HS-27A (cell line): Measurements from ENCODE around the gene CXCL1.

Experiments
- DNase-seq: peaks from one replicate; pipeline ENCODE4 v3.0.0-alpha.2; 2012; ENCODE audit warnings: low read depth, missing footprints

The CXCL1 gene

DNA sequence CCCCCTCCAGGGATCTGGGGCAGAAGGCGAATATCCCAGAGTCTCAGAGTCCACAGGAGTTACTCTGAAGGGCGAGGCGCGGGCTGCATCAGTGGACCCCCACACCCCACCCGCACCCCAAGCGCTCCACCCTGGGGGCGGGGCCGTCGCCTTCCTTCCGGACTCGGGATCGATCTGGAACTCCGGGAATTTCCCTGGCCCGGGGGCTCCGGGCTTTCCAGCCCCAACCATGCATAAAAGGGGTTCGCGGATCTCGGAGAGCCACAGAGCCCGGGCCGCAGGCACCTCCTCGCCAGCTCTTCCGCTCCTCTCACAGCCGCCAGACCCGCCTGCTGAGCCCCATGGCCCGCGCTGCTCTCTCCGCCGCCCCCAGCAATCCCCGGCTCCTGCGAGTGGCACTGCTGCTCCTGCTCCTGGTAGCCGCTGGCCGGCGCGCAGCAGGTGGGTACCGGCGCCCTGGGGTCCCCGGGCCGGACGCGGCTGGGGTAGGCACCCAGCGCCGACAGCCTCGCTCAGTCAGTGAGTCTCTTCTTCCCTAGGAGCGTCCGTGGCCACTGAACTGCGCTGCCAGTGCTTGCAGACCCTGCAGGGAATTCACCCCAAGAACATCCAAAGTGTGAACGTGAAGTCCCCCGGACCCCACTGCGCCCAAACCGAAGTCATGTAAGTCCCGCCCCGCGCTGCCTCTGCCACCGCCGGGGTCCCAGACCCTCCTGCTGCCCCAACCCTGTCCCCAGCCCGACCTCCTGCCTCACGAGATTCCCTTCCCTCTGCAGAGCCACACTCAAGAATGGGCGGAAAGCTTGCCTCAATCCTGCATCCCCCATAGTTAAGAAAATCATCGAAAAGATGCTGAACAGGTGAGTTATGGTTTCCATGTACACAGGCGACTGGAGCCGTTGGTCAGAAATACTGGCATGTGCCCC lies at the start of gene CXCL1:
TSS of gene CXCL1 (plus strand) at position 264 of the 926 bp plus-strand sequence. CDS start at position 342, 78 bp downstream.
- DNase-seq = no peak

DNA sequence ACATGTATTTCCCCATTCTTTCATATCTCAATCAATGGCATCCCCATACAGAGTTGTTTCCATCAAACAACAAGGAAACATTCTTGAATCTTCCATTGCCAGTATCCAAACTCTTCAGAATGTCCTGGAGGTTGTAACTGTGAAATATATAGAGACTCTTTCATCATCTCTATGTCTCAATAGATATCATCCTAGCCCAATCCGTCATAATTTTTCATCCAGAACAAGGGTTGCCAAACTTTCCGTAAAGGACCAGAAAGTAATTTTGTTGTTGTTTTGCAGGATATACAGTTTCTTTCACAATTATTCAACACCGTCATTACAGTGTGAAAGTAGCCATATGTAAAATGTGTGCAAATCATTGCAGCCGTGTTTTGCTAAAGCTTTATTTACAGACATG lies 47.9 kb upstream of the CXCL1 start:
- DNase-seq = no peak

DNA sequence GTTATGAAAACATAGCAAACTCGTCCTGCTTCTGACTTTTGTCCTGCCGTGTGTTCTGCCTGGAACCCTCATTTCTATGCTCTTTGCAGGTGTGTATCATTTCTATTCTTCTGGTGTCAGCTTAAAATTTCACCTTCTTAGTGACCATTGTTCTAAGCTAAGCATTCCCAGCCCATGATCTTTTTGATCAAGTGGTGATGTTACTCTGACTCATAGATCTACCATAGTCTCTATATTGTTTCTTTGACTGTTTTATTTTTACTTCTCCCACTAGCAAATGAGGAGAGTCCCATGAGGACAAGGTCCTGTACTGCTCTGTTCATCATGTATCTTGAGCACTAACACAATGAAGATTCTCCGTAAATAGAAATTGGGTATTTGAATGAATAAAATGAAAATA lies 46.8 kb upstream of the CXCL1 start:
- DNase-seq = no peak

DNA sequence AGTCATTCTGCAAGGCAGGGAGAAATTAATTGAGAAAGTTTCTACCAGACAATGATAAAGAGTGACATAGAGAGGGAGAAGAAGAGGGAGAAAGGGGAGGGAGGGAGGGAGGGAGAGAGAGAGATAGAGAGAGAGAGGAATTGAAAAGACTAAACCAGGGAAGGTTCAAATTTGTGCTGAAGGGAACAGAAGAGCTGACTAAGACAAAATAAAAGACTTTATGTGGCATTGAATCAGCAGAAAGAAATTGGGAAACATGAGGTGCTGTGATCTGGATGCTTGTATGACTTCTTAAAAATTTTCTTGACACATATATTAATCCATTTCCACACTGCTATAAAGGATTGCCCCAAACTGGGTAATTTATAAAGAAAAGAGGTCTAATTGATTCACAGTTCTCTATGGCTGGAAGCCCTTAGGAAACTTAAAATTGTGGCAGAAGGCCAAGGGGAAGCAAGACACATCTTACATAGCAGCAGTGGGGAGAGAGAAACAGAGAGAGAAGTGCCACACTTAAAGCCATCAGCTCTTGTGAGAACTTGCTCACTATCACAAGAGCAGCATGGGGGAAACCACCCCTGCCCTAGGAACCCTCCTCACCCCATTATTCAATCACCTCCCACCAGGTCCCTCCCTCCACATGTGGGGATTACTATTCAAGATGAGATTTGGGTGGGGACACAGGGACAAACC lies 46.2 kb upstream of the CXCL1 start:
- DNase-seq = no peak

DNA sequence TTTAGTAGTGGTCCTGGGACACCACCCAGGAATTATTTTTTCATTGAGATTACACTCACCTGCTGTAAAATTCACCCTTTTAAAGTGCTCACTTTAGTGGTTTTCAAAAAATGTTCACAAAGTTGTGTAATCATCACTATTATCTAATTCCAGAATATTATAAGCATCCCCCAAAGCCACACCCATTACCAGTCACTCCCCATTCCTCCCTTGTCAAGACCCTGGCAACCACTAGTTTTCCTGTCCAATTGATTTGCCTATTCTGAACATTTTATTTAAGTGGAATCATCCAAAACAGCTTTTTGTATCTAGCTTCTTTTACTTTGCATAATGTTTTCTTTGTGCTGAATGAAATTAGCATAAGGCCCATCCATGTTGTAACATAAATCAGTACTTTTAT lies 45.4 kb upstream of the CXCL1 start:
- DNase-seq = no peak

DNA sequence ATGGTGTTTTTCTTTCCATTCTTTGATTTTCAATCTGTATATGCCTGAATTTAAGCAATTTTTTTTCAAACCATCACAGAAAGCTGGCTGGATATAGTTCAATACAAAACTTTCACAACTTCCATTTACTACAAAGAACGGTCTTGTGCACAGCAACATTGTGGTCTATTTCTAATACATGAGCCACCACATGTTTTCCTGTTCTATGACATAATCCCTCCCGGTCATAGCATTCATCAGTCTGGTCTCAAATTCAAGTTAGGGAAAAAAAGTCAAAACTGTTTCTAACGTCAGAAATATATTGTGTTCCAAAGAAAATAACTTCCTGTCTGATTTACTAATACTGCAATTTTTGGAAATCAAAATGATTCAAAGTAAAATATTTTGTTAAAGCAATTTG lies 40.2 kb upstream of the CXCL1 start:
- DNase-seq = no peak

DNA sequence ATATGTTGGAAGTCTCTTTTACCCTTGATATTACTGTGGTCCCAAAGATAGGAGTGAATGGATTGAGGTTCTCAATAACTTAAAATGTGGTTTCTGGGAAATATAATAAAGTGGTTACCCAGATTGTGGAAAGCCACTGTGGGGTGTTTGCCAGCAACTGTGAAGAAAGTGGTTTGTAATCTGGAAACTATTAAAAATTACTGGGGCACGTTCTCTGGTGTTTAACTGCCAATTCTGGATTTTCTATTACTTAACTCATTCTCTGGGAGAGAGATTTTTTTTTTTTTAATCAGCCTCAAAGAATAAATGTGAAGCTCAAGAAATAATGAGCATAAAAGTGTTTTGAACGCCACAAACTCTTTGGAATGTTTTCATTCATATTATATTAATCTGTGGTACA lies 37.6 kb upstream of the CXCL1 start:
- DNase-seq = no peak

DNA sequence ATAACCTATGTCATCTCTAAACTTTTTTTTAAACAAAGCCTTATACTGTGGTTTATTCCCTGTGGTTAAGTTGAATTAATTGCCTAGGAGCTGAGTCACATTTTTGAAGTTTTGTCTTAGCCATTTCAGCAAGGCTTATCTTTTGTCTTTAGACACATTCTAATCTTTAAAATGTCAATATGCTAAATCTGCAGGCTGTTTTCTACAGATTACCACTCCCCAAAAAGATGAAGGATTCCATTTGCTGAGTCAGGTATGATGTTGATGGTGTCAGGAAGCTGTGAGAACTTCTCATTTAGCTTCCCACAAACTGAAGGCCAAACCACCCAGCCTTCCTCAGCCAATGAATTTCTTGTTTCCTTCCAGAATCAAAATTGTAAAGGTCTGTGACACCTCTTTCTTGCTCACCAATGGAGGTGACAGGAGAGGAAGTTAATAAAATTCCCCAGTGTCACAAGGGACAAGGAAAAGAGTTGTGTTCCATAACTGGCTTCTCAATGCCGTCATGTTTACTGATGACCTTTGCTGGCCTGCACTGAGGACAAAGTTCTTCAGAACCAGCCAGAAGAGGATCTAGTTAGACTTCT lies 36.4 kb upstream of the CXCL1 start:
- DNase-seq = no peak

DNA sequence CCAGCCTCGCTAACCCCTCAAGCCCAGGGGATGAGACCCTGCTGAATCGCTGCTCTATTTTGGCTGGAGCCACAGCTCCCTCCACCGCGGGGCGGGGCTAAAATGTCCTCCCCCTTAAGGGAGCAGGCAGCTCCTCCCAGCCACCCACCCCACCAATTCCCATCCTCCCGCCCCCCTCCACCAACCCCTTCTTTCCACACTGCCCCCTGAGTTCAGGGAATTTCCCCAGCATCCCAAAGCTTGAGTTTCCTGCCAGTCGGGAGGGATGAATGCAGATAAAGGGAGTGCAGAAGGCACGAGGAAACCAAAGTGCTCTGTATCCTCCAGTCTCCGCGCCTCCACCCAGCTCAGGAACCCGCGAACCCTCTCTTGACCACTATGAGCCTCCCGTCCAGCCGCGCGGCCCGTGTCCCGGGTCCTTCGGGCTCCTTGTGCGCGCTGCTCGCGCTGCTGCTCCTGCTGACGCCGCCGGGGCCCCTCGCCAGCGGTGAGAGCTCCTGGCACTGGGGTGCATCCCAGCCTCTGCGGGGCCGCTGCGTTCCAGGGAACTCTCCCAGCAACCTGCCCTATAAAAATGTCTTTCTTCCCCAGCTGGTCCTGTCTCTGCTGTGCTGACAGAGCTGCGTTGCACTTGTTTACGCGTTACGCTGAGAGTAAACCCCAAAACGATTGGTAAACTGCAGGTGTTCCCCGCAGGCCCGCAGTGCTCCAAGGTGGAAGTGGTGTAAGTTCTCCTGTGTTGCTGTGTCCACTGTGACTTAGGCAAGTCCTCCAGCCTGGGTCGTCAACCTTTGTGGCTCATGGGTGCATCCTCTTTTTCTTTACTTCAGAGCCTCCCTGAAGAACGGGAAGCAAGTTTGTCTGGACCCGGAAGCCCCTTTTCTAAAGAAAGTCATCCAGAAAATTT lies 32.6 kb upstream of the CXCL1 start, which contains the start of gene CXCL6:
TSS of gene CXCL6 (plus strand) at position 306 of the 907 bp plus-strand sequence. CDS start at position 379, 73 bp downstream.
- no peak for DNase-seq

DNA sequence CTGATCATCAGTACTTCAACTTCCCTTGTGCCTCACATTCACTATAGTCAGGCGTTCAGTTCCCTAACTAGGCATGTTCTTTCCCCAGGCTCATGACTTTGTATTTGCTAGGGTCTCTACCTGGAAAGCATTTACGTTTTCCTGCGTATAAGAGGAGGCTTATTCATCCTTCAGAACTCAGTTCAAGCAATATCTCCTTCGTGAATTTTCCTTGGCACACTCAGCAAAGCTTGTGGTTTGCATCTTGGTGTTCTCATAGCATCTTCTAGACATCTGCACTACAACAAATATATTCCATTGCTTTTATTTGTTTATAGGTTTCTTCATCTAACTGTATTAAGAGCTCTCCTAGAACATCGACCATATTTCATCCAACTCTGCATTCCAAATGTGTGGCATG lies 30.1 kb upstream of the CXCL1 start:
- no peak for DNase-seq

DNA sequence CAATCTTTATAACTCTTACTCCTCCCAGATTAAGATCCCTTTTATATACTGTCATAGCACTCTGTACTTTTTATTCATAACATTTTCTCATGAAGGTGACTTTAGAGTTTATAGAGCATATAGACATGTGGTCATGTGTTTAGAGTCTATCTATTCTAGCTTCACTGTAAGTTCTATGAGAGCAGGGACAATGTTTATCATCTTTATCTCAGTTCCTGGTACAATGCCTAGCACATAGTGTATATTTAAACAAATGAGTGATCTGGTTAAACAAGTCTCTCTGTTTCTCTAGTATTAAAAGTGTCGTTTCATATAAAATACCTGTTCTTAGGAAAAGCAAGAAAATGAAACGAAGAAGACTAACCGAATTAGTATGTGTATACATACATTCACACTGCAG lies 29.5 kb upstream of the CXCL1 start:
- no peak for DNase-seq

DNA sequence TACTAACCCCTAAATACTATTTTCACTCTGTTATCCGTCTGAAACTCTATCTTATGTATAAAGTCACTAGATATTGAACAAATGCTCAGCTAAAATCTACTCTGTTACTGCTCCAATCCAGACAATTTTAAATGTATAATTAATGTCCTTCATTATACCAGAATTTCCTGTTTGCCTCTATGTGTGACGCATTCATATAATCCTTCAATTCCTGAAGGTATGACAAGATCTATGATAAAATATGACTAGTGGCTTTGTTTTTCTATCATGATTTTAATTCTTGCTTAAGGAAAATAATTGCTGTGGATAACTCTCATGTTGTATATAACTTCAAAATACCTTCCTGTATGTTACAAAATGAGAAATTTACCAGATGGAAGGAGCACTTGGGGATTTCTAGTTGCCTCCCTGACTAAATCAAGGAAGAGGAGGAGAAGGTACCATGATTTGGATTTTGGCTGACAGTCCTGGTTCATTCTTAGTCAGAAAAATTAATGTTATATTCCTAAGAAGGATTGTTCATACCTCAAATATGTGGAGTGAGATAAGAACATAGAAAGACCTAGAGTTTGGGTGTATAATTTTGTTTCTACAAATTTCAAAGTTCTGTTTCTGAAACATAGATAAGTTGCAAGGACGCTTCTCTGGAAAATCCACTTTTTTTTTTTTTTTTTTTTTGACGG lies 27.8 kb upstream of the CXCL1 start:
- DNase-seq = no peak

DNA sequence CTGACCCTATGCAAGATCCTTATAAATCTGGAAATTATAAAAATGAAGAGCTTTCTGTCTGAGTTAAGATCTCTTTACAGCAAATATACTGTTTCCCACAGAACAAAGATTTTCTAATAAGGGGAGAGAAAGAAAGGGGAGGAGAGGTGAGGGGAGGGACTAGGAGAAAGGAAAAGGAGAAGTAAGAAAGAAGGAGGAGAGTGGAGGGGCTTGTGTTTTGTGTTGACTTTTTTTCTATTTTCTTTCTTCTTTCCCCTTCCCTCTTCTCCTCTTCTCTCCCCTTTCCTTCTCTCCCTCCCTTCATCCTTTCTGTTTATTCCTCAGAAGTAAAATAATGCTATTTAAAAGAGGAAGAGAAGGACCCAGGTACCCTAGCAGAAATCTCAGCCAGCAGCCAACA lies 26.5 kb upstream of the CXCL1 start:
- no peak for DNase-seq

DNA sequence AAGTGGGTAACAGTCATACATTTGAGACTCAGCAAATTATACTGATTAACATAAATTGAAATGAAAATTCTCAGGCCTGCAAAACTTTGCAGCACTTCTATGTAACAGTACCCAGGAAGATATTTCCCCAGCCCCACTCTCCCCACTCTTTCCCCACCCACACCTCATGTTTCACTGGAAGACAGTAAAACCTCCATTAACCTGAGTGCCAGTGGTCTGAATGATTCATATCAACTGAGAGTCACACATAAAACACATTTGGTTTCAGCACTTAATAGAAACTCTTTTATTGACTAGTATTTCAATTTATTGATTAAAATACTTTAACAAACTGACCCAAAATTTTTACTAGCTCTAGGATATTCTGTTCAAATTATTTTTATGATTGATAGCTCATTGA lies 25.8 kb upstream of the CXCL1 start:
- DNase-seq = no peak

DNA sequence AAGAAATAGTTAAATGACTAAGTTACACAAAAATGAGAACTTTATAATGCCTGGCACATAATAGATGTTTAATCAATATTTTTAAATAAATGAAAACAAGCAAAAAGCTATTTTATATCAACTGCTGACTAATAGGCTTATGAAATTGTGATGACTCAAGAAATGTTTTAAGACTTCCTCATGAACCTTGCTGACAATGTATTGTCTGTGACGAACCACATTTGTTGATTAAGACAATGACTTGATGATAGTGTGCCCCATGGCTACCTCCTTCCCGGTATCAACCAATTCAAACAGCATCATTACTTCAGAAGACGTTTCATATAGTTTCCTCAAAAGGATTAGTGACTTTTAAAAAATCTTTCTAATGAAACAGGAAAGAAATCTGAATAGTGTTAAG lies 24.8 kb upstream of the CXCL1 start:
- DNase-seq = no peak

DNA sequence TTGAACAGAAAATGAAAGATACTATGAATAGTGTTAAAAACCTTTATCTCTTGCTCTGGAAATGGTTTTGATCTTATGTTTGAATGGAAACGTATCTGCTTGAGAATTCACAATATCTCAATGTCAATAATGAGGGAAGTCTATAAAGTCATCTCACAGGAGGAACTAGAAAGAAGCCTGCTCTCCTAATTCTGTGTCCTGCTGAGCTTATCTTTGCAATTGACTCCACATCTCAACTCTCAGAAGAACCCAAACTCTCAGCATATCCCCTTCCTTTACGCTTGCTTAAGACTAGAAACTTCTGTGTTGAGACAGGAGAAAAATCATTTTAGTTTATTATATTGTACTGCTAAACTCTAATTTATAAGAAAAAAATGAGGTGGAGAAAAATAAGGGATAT lies 24.4 kb upstream of the CXCL1 start:
- no peak for DNase-seq

DNA sequence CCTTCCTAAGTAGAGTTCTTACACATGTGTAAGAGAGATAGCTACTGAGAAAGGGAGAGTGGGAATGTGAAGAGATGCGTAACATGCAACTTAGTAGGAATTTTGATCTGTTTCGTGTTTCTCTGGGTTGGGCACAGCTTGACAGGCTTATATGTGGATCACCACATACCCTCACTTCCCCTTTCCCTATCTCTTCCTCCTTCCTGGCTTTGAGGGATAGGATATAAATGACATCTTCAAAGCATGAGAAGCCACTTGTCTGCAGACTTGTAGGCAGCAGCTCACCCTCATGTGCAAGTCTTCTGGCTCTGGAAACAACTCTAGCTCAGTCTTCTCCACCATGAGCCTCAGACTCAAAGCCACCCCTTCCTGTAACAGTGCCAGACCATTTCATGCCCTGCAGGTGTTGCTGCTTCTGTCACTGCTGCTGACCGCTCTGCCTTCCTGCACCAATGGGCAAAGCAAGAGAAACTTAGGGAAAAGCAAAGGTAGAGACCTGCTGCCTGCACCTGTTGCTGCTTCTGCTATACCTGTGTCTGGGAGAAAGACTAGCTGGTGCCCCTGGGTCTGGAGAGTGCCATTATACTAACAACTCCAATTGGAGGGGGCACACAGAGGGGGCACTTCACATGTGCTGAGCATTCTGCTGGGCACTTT lies 21.5 kb upstream of the CXCL1 start:
- DNase-seq = no peak

DNA sequence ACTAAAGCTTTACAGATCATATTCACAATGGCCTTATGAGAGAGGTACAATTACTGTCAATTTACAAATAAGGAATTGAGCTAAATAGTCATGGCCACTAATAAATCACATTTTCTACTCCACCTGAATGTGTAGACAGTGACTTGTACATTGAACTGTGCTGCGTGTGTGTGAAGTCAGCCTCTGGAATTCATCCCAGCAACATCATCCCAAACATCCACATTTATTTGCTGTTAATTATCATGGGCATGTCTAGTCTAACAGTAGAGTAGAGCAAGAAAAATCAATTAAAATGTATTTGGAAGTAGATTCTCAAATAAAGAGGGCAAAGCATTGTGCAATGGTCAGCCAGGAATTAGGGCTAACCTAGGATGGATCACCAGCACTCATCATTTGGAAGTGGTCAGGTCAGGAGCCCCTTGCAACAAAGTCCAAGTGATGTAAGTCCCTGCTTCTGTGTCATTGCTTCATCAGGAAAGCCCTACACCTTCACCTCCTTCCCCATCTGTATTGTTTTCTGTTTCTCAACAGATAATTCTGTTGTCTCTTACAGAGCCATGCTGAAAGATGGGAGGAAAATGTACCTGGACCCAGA lies 20.9 kb upstream of the CXCL1 start:
- no peak for DNase-seq

DNA sequence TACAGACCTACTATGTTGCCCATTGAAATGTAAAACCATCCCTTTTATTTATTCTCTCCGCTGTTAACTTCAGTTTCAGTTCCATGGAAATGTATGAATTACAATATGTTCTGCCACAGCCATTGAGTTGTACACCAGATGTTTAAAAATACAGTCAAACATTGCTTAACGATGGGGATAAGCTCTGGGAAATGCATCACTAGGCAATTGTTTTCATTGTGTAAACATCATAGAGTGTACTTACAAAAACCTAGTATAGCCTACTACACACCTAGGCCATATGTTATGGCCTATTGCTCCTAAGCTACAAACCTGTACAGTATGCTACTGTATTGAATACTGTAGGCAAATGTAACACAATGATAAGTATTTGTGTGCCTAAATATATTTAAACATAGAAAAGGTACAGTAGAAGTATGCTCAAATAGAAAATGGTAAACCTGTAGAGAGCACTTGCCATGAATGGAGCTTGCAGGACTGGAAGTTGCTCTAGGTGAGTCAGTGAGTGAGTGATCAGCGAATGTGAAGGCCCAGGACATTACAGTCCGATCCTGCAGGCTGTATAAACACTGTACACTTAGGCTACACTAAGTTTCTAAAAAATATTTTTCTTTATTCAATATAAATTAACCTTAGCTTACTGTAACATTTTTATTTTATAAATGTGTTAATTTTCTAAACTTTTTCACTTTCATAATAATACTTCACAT lies 18.8 kb upstream of the CXCL1 start:
- no peak for DNase-seq

DNA sequence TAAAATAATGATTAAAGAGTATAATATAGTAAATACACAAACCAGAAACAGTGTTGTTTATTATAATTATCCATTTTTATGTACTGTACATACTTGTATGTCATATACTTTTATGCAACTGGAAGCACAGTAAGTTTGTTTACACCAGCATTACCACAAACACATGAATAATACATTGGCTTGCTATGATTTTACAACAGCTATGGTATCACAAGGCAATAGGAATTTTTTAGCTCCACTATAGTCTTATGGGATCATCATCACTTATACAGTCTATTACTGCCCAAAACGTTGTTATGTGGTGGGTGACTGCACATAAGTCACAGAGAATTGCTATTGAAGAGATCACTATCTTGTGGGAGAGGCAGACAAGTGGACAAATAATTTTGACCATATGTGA lies 17.9 kb upstream of the CXCL1 start:
- no peak for DNase-seq
